Urinary bladder (tissue), 4 donors: ENCODE measurements around the gene ARHGAP32. TPM values are rescaled to one million over a fixed set of nuclear protein-coding genes. Genes with fewer than 3 reads are reported as not detected.

ENCODE experiments used
- DNase-seq: peaks from one replicate; pipeline ENCODE4 v3.0.0-alpha.2; 2015; ENCODE audit errors: extremely low spot score
- H3K27ac ChIP-seq: one replicate; pipeline ENCODE4 v1.5.1; 2013; ENCODE audit warnings: low read depth, mild to moderate bottlenecking, moderate library complexity
- H3K36me3 ChIP-seq: one replicate; pipeline ENCODE4 v1.6.1; 2013; ENCODE audit warnings: mild to moderate bottlenecking, moderate library complexity; ENCODE audit not compliant: insufficient read depth
- H3K4me1 ChIP-seq: one replicate; pipeline ENCODE4 v1.6.1; 2013; ENCODE audit warnings: mild to moderate bottlenecking, moderate library complexity; ENCODE audit not compliant: insufficient read depth
- H3K4me3 ChIP-seq: one replicate; pipeline ENCODE4 v1.5.1; 2013; ENCODE audit warnings: low read depth, low read length
- WGBS: extraction: QIAGEN DNeasy Blood & Tissue Kit; methylation state at CpG from one replicate; pipeline ENCODE4 v1.1.7; 2013; 5-methylcytosine and 5-hydroxymethylcytosine counted together
- polyA plus RNA-seq: library from polyadenylated mRNA; stranded (reverse); fragments of 200-250 nt; gene quantifications from one replicate; pipeline ENCODE4 v1.2.3, GENCODE V29; 2013
- total RNA-seq: library from RNA; depleted of rRNA; stranded (reverse); fragments of >200 nt; gene quantifications from one replicate; pipeline ENCODE4 v1.2.3, GENCODE V29; 2014
- donor health status: healthy with polysubstance abuse.
- donor health status: healthy.

ARHGAP32 gene
- total and polyA plus RNA-seq, 2 donors, result 5.1 to 40.0 TPM

DNA sequence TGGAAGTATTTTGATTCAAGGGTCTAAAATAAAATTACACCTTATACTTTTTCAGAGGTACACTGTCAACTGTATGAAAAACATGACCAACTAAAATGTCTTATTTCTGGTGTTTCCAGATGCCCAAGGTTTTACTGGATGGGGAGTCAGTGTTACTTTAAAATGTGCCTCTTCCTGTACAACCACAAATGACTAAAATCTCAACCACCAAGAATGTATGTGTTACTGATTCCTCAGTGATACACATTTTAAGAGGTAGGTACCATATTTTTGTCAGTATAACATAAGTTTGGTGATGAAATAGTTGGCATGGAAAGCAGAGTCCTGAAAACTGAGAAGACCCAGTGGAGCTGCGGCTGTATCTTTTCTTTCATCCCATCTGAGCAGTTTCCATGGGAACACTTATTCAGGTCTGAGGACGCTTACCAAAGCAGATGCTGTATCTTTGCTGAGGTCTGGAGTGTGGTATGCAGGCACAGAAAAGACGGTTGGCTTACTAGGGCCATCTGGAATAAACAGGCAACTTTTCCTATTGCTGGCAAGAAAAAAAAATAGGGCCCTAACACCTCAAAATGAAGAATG is 228.3 kb downstream of the ARHGAP32 start:
- WGBS, result 72% methylated on average over 3 of the region's 3 CpGs
- no peaks in the 10 kb centered on the region for H3K4me1 ChIP-seq
- H3K27ac ChIP-seq, result no peak overlapping the region
- no peaks in the 10 kb centered on the region for H3K36me3 ChIP-seq
- H3K4me3 ChIP-seq, result no peak overlapping the region
- DNase-seq, result no peak

DNA sequence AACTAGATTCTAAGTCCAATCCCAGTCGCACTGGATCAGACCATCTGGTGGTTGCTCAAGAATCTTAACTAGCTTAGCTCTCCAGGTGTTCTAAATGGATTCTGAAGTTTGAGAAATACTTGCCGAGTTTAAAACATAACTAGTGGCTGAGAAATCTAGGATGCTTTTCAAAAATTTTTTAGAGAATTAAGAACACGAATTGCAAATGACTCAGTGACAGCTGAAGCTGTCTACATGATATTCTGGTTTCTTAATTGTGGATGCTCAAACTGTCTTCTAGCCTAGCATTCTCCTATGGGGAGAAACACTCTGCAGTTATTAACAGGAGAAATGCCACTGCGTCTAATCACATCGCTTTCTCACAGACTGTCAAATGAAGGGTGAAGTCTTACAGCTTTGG is 229.2 kb downstream of the ARHGAP32 start:
- Histone ChIP-seq H3K27ac (no peak overlapping the region), H3K4me3 (no peak overlapping the region), H3K36me3 (no peaks in the 10 kb centered on the region), H3K4me1 (no peaks in the 10 kb centered on the region)
- DNase-seq, result no peak
- WGBS, result 79% methylated on average over 5 of the region's 5 CpGs

DNA sequence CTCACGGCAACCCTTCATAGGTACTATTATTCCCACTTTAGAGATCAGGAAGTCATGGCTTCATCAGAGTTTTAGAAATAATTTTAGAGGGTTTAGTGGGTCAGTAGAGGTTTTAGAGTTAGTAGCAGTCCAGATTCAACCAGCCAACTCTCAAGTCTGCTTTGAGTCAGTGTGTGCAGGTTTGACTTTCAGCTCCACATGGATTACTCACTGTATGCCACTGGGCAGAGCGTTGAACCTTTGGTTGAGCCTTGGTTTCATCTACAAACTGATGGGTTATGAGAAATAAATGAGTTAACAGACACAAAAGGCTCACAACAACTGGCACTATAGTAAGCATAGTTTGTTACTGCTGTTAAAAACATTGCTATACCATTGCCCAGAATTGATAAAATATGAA is 230.5 kb downstream of the ARHGAP32 start:
- no peak overlapping the region for H3K4me3 ChIP-seq
- 99% methylated on average over 2 of the region's 2 CpGs for WGBS
- no peaks in the 10 kb centered on the region for H3K36me3 ChIP-seq
- no peak overlapping the region for H3K27ac ChIP-seq
- no peaks in the 10 kb centered on the region for H3K4me1 ChIP-seq
- DNase-seq, result no peak

DNA sequence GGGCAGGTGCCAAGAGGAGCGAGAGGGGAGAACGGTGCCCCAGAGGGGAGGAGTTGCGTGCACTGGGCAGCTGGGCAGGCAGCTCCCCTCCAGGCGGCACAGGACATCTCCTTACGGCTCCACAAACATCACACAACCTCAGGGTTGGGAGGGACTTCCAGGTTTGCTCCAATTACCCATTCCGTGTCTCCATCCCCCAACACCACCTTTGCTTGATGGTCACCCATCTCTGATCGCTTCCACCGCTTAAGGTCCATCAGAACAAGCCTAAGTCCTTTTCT is 235.0 kb downstream of the ARHGAP32 start:
- Histone ChIP-seq H3K4me1 (no peaks in the 10 kb centered on the region), H3K4me3 (no peak overlapping the region), H3K27ac (no peak overlapping the region), H3K36me3 (no peaks in the 10 kb centered on the region)
- no peak for DNase-seq
- WGBS, result 83% methylated on average over 8 of the region's 8 CpGs

DNA sequence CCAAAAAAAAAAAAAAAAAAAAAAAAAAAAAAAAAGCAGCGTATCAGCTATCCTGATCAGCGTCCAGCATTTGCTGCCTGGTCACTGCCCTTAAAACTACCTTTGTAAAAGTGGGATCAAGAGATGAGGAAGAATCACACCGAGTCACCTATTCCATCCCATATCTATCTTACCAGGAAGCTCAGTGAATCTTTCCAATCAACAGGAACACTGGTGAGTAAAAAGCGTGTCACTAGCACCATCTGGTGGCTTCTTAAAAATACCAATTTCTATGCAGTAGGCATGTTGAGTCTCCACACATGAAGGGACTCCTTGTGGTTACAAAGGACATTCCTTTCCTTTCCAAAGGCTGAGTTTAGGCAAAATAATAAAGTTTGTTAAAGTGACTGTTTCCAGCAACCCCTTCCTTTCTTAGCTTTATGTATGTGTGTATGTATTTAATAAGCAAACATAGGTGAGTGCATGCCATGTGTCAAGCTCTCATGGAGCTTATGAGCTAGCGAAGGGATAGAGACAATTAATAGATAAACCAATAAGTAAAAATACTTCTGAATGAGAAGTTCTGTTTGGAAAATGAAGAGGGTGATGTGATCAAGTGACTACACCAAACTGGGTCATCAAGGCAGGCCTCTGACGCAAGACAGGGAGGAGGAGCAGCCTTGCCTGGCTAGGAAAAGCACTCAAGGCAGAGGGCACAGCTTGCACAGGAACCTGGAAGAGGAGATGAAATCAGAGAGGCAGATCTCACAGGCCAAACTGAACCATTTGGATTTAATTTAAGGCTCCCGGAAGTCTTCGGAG is 235.5 kb downstream of the ARHGAP32 start:
- WGBS, result 48% methylated on average over 8 of the region's 8 CpGs
- H3K4me3 ChIP-seq, result no peak overlapping the region
- H3K4me1 ChIP-seq, result no peaks in the 10 kb centered on the region
- no peak overlapping the region for H3K27ac ChIP-seq
- DNase-seq, result peak; percentile 33
- no peaks in the 10 kb centered on the region for H3K36me3 ChIP-seq

DNA sequence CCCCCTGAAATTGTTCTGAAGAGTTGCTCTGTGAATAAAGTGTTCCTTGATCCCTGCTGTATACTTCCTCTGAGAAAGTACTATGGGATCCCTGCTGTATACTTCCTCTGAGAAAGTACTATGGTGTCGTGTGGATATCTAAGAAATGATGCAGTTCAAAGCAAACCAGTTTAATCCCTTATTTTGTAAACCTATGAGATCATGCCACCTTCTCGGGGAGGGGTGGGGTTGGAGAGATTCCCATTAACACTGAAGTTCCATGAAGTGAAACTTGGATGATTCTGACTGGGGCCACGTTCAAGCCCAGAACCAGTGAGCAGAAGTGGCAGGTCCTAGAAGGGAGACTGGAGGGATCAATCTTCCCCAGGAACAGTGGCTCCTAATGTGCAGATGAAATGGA is 236.5 kb downstream of the ARHGAP32 start:
- H3K4me3 ChIP-seq, result no peak overlapping the region
- DNase-seq, result no peak
- WGBS, result 46% methylated on average over 3 of the region's 3 CpGs
- no peaks in the 10 kb centered on the region for H3K4me1 ChIP-seq
- no peak overlapping the region for H3K27ac ChIP-seq
- H3K36me3 ChIP-seq, result no peaks in the 10 kb centered on the region

DNA sequence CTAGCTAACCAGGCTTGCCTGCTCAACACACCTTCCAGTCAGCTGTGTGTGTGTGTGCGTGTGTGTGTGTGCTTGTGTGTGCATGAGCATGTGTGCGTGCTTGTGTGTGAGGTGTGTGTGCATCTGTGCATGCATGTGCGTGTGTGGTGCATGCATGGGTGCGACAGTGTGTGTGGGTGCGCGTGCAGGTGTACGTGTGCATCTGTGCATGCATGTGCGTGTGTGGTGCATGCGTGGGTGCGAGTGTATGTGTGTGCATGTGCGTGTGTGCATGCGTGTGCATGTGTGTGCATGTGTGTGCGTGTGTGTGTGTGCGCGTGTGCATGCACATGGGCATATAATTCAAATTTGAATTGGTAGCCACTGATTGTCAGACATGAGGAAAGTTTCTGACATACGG is 239.0 kb downstream of the ARHGAP32 start:
- Histone ChIP-seq H3K4me1 (no peaks in the 10 kb centered on the region), H3K27ac (no peak overlapping the region), H3K4me3 (no peak overlapping the region), H3K36me3 (no peaks in the 10 kb centered on the region)
- no peak for DNase-seq
- 96% methylated on average over 16 of the region's 16 CpGs for WGBS

DNA sequence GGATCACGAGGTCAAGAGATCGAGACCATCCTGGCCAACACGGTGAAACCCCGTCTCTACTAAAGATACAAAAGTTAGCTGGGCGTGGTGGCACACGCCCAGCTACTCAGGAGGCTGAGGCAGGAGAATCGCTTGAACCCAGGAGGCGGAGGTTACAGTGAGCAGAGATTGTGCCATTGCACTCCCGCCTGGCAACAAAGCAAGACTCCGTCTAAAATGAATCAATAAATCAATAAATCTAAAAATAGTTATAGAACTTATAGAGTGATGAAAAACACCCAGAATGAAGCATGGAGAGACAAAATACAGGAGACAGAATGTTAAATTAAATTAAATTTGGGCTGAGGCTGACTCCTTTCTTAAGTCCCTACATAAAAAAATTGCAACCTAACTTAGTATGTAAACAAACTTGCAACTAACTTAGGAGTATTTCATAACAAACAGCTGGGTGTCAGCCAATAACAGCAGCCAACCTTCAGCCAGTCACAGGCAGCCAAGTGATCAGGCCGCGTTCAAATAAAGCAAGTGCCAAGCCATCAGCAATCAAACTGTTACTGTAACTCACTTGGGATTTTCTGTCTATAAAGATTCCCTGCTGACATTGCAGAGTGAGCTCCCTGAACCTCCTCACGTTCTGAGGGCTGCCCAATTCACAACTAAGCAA is 242.2 kb downstream of the ARHGAP32 start:
- DNase-seq, result no peak
- WGBS, result 69% methylated on average over 13 of the region's 13 CpGs
- Histone ChIP-seq H3K27ac (no peak overlapping the region), H3K36me3 (no peaks in the 10 kb centered on the region), H3K4me1 (no peaks in the 10 kb centered on the region), H3K4me3 (no peak overlapping the region)

DNA sequence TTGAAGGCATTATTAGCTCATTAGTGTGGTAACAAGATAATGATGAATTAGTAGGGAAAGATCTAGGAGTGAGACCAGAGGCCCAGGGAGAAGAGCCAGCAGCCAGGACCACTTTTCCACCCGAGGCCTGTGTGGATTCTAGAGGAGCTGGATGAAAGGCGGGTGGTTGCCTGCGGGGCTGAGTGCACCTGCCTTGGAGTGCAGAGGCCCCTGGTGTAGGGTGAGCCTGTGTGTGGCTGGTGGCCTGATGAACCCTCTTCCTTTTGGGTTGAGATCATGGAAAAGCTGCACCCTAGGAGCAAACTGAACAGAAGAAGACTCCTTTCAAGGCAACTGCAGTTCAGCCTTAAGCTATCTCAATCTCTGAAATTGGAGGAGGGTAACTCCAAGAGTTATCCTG is 243.5 kb downstream of the ARHGAP32 start:
- 69% methylated on average over 3 of the region's 3 CpGs for WGBS
- Histone ChIP-seq H3K4me3 (no peak overlapping the region), H3K27ac (no peak overlapping the region), H3K36me3 (no peaks in the 10 kb centered on the region), H3K4me1 (no peaks in the 10 kb centered on the region)
- no peak for DNase-seq

DNA sequence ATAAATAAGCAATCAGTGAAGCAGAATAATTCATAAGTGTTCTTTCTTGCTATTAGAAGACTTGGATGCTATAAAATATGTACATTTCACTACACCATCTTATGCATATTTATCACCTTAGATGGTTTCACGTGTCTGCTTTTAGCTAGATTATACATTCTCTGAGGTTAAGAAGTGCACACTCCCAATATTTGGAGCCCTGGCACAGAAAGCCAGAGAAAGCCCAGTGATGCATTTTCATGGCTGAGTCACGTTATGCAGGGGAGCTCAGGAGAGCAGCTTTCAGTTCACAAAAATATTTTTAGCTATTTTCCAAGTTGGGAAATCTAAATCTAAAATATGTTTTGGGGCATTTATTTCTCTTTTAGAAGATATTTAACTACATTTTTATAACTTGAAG is 244.4 kb downstream of the ARHGAP32 start:
- no peak for DNase-seq
- Histone ChIP-seq H3K4me3 (no peak overlapping the region), H3K27ac (no peak overlapping the region), H3K36me3 (no peaks in the 10 kb centered on the region), H3K4me1 (no peaks in the 10 kb centered on the region)
- 77% methylated on average over 2 of the region's 2 CpGs for WGBS

DNA sequence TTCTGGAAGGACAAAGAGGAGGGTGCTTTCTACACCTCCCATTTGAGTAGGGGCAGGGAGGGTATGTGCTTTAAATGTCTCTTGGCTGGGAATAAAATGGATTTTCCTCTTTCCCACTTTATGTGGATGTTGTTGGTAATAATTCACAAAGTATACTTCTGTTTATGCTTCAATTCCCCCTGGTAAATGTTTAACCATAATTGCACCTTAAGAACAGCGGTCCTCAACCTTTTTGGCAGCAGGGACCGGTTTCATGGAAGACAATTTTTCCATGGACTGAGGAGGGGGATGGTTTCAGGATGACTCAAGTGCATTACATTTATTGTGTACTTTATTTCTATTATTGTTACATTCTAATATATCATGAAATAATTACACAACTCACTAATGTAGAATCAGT is 245.5 kb downstream of the ARHGAP32 start:
- no peak for DNase-seq
- H3K27ac ChIP-seq, result no peak overlapping the region
- H3K36me3 ChIP-seq, result no peaks in the 10 kb centered on the region
- H3K4me3 ChIP-seq, result no peak overlapping the region
- H3K4me1 ChIP-seq, result no peaks in the 10 kb centered on the region
- 95% methylated on average over 2 of the region's 2 CpGs for WGBS

DNA sequence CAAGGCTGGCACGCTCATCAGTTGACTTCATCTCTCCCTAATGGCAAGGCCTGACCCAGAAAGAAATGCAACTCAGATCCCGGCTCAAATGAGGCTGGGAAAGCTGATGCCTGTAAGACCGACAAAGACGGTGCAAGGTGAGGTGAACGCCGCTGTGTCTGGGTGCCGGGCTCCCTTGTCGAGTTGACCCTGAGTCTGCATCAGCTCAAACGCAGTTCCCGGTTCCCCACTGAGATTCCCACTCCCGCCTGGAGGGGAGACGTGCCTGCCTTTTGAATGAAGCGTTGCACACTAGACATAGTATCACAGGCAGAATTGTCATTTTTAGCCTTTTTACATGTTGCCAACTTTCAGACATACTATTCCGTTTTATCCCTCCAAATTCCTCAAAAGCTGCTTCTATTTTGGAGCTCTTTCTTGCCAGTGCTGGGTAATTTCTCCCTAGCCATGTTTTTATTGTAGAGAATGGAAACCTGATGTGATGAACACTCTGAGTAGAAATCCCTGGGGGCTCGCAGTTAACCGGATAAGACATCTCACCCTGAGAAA is 248.6 kb downstream of the ARHGAP32 start:
- H3K36me3 ChIP-seq, result no peaks in the 10 kb centered on the region
- WGBS, result 73% methylated on average over 16 of the region's 16 CpGs
- no peak overlapping the region for H3K27ac ChIP-seq
- H3K4me1 ChIP-seq, result no peaks in the 10 kb centered on the region
- H3K4me3 ChIP-seq, result no peak overlapping the region
- no peak for DNase-seq

DNA sequence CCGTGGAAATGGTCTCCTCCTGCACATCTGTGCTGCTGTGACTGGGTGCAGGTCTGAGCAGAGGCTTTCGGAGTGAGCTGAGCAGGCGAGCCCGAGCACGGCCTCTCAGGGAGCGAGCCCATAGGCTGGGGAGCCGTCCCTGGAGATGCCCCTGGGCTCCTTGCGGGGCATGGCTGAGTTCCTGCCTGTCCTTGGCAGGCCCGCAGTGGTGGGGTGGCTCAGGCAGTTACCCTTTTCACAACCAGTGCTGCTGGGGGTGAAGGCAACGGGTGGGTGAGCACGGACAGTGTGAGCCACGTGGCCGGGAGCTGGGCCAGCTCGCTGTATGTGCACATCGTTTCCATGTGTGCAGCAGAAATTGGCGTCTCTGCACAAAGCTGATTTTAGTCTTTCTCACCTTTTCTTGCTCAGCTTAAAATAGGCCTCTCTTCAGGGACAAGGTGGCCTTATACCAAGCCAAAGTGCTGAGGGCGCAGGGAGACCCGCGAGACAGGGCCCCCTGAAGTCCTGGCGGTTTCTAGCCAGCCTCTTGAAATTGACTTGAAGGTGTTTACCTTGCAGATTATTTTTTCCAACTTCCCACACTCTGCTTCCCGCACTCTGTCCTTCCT is 249.2 kb downstream of the ARHGAP32 start, which contains the start of gene TP53AIP1:
Gene TP53AIP1, minus strand, starts transcription at position 55 of the 611 bp plus-strand sequence. CDS start 5,053 bp downstream, outside the sequence.
- 90% methylated on average over 21 of the region's 21 CpGs for WGBS
- no peak within 1 kb of the TSS for H3K4me3 ChIP-seq
- H3K4me1 ChIP-seq, result no peaks in the 10 kb centered on the region
- H3K27ac ChIP-seq, result no peak within 1 kb of the TSS
- no peak for DNase-seq
- no peaks in the 10 kb centered on the region for H3K36me3 ChIP-seq

DNA sequence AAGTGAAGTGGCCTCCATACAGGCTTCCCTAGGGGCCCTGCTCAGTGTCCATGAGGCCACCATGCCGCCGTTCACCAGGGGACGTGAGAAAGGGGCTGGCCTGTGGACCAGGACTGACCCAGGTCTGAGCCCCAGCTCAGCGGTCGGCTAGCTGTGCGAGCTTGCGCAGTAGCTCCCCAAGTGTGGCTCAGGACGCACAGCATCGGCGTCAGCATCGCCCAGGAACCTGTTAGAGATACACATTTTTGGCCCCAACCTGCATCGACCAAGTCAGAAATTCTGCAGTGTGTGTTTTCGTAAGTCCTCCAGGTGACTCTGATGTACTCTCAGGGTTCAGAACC is 249.9 kb downstream of the ARHGAP32 start:
- no peak for DNase-seq
- Histone ChIP-seq H3K27ac (no peak overlapping the region), H3K4me1 (no peaks in the 10 kb centered on the region), H3K4me3 (no peak overlapping the region), H3K36me3 (no peaks in the 10 kb centered on the region)
- 94% methylated on average over 13 of the region's 13 CpGs for WGBS
